GM23338 (cell line): ENCODE measurements around the gene RAB3IP.

Source experiments
- CREB1 ChIP-seq: fragments of 250-450 bp; sonication (Bioruptor Pico); IDR thresholded peaks from 2 replicates; pipeline ENCODE4 v1.5.0; 2020; ENCODE audit warnings: low read depth, mild to moderate bottlenecking, moderate library complexity
- EZH2 ChIP-seq: fragments of 200-600 bp; sonication (generic); IDR thresholded peaks from one replicate; pipeline ENCODE4 v1.8.0; 2017; ENCODE audit warnings: antibody characterized with exemption, mild to moderate bottlenecking, low read depth; ENCODE audit not compliant: unreplicated experiment
- EZH2phosphoT487 ChIP-seq: fragments of 200-600 bp; sonication (generic); IDR thresholded peaks from one replicate; pipeline ENCODE4 v1.8.1; 2018; ENCODE audit warnings: antibody characterized with exemption; ENCODE audit not compliant: unreplicated experiment
- JUNB ChIP-seq: IDR thresholded peaks from one replicate; pipeline ENCODE4 v1.6.1; 2016; ENCODE audit warnings: antibody characterized with exemption; ENCODE audit not compliant: unreplicated experiment
- NANOG ChIP-seq: IDR thresholded peaks from 2 replicates; pipeline ENCODE4 v1.6.1; 2016; ENCODE audit warnings: antibody characterized with exemption, borderline replicate concordance
- POLR2AphosphoS5 ChIP-seq: IDR thresholded peaks from 2 replicates; pipeline ENCODE4 v1.6.1; 2016; ENCODE audit warnings: antibody characterized with exemption, low read depth
- STAT1 ChIP-seq: IDR thresholded peaks from one replicate; pipeline ENCODE4 v1.6.1; 2016; ENCODE audit warnings: antibody characterized with exemption; ENCODE audit not compliant: unreplicated experiment
- ZNF114 ChIP-seq: fragments of 250-450 bp; sonication (Bioruptor Pico); IDR thresholded peaks from 2 replicates; pipeline ENCODE4 v1.5.0; 2020; ENCODE audit warnings: mild to moderate bottlenecking, moderate library complexity
- ZNF331 ChIP-seq: fragments of 250-450 bp; sonication (Bioruptor Pico); IDR thresholded peaks from 2 replicates; pipeline ENCODE4 v1.5.0; 2020; ENCODE audit warnings: low read depth, mild to moderate bottlenecking, moderate library complexity
- TF ChIP-seq, protein P1 (sequence below): IDR thresholded peaks from one replicate; pipeline ENCODE4 v1.6.1; 2018; ENCODE audit warnings: antibody characterized with exemption; ENCODE audit not compliant: unreplicated experiment
- TF ChIP-seq, protein P2 (sequence below), 2 experiments: fragments of 200-600 bp in 1 of 2; sonication (generic) in 1 of 2; conservative IDR thresholded peaks; 2 replicates each; pipeline versions ENCODE4 v1.5.1 to v1.6.1; 2016 to 2017; ENCODE audit warnings: antibody characterized with exemption in 2 of 2, low read depth in 2 of 2, mild to moderate bottlenecking in 2 of 2, moderate library complexity in 1 of 2

DNA sequence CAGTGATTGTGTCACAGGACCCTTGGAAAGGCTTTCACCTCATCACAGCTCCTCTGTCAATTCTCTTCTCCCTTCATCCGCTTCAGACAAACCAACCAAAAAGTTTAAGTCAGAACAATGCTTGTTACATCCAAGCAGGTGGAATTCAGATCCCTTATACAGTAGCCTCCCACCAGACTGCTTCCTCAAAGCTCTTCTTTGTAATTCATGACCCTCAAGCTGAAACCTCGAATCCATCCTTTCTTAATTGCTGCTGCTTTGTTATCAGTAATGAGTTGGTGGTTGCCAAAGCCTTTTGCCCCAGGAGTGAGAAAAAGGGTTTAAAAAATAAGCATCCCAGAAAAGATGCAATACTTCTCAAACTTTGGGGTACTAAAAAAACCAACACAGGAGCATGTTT is 49.0 kb upstream of the RAB3IP start:
- TF ChIP-seq, protein P1, sequence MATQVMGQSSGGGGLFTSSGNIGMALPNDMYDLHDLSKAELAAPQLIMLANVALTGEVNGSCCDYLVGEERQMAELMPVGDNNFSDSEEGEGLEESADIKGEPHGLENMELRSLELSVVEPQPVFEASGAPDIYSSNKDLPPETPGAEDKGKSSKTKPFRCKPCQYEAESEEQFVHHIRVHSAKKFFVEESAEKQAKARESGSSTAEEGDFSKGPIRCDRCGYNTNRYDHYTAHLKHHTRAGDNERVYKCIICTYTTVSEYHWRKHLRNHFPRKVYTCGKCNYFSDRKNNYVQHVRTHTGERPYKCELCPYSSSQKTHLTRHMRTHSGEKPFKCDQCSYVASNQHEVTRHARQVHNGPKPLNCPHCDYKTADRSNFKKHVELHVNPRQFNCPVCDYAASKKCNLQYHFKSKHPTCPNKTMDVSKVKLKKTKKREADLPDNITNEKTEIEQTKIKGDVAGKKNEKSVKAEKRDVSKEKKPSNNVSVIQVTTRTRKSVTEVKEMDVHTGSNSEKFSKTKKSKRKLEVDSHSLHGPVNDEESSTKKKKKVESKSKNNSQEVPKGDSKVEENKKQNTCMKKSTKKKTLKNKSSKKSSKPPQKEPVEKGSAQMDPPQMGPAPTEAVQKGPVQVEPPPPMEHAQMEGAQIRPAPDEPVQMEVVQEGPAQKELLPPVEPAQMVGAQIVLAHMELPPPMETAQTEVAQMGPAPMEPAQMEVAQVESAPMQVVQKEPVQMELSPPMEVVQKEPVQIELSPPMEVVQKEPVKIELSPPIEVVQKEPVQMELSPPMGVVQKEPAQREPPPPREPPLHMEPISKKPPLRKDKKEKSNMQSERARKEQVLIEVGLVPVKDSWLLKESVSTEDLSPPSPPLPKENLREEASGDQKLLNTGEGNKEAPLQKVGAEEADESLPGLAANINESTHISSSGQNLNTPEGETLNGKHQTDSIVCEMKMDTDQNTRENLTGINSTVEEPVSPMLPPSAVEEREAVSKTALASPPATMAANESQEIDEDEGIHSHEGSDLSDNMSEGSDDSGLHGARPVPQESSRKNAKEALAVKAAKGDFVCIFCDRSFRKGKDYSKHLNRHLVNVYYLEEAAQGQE, result no peak
- TF ChIP-seq CREB1 (CRISPR knock-in tag), result no peak
- TF ChIP-seq, protein P2, sequence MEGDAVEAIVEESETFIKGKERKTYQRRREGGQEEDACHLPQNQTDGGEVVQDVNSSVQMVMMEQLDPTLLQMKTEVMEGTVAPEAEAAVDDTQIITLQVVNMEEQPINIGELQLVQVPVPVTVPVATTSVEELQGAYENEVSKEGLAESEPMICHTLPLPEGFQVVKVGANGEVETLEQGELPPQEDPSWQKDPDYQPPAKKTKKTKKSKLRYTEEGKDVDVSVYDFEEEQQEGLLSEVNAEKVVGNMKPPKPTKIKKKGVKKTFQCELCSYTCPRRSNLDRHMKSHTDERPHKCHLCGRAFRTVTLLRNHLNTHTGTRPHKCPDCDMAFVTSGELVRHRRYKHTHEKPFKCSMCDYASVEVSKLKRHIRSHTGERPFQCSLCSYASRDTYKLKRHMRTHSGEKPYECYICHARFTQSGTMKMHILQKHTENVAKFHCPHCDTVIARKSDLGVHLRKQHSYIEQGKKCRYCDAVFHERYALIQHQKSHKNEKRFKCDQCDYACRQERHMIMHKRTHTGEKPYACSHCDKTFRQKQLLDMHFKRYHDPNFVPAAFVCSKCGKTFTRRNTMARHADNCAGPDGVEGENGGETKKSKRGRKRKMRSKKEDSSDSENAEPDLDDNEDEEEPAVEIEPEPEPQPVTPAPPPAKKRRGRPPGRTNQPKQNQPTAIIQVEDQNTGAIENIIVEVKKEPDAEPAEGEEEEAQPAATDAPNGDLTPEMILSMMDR (conservative IDR thresholded peaks at IDR 0.05; ENCODE audit: low read depth in 2 of 2), result no peak
- no peak for TF ChIP-seq EZH2
- TF ChIP-seq ZNF331 (CRISPR knock-in tag), result no peak
- no peak for TF ChIP-seq POLR2AphosphoS5
- TF ChIP-seq EZH2phosphoT487, result no peak
- no peak for TF ChIP-seq STAT1
- TF ChIP-seq JUNB, result no peak
- no peak for TF ChIP-seq NANOG
- no peak for TF ChIP-seq ZNF114
